Retinal pigment epithelial cell (primary cell): Measurements from ENCODE around the gene WASF1.

Experiments
- DNase-seq: peaks from one replicate; pipeline ENCODE4 v3.0.0-alpha.2; 2010; ENCODE audit warnings: low read depth
- H3K4me3 ChIP-seq: 2 replicates; pipeline ENCODE4 v1.5.1; 2011; ENCODE audit warnings: mild to moderate bottlenecking, low read length, control low read depth, moderate library complexity
- TF ChIP-seq, protein P1 (sequence below): conservative IDR thresholded peaks from 2 replicates; pipeline ENCODE4 v1.5.1; 2011; ENCODE audit warnings: low read depth, low read length, control low read depth, inconsistent platforms

The WASF1 gene

DNA sequence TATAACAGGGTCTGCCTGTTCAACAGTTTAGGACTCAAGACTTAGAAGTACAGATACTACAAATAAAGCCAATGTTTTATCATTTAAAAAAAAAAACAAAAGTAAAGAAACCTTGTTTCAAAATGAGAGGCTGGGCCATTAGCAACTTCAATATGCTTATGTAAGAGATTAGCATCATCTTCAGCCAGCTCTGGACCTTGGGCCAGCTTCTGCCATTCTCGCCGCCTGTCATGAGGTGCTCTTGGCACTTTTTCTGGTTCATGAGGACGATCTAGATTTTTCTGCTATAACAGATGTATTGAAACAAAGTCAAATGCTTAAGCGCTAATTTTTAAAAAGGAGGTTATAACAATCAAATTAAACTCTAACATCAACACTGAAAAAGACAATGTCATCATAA lies 74.2 kb downstream of the WASF1 start:
- TF ChIP-seq, protein P1, sequence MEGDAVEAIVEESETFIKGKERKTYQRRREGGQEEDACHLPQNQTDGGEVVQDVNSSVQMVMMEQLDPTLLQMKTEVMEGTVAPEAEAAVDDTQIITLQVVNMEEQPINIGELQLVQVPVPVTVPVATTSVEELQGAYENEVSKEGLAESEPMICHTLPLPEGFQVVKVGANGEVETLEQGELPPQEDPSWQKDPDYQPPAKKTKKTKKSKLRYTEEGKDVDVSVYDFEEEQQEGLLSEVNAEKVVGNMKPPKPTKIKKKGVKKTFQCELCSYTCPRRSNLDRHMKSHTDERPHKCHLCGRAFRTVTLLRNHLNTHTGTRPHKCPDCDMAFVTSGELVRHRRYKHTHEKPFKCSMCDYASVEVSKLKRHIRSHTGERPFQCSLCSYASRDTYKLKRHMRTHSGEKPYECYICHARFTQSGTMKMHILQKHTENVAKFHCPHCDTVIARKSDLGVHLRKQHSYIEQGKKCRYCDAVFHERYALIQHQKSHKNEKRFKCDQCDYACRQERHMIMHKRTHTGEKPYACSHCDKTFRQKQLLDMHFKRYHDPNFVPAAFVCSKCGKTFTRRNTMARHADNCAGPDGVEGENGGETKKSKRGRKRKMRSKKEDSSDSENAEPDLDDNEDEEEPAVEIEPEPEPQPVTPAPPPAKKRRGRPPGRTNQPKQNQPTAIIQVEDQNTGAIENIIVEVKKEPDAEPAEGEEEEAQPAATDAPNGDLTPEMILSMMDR, result no peak
- DNase-seq, result no peak

DNA sequence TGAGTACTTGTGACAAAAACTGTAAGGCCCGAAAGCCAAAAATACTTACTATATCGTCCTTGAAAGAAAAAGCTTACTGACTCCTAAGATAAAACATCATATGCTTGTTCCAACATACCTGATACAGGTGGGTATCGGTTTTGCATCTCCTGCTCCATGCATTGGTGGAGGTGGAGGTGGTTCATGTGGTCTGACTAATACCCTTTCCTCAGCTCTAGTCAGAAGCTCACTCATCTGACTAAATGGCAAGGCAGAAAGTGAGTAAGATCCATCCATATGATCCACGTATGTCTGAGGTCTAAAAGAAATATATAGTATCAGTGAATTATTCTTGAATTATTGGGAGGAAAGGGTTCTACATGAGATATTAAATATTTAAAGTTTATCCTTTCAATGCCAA lies 76.2 kb downstream of the WASF1 start:
- no peak for DNase-seq
- no peak overlapping the region for H3K4me3 ChIP-seq
- TF ChIP-seq, protein P1, result no peak

More for the DNA sequence above, 74.2 kb downstream of the WASF1 start:
- H3K4me3 ChIP-seq, result no peak overlapping the region

DNA sequence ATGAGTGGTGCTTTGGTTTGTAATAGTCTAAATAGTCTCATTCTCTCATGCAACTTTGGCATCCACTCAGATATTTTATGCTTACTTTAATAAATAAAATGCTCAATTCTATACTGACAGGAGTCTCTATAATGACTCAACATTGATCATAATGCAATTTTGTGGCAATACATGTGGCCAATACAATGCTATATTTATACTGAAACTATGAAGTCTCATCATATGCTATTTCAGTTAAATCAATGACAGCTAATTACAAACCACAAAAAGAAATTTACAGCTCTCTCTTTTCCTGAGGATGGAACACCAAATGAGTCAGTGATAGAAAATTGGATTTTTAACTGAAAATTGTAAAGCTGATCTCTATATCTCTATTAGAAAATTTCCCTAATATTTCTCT lies 77.1 kb downstream of the WASF1 start:
- no peak for DNase-seq
- TF ChIP-seq, protein P1, result no peak
- H3K4me3 ChIP-seq, result no peak overlapping the region

DNA sequence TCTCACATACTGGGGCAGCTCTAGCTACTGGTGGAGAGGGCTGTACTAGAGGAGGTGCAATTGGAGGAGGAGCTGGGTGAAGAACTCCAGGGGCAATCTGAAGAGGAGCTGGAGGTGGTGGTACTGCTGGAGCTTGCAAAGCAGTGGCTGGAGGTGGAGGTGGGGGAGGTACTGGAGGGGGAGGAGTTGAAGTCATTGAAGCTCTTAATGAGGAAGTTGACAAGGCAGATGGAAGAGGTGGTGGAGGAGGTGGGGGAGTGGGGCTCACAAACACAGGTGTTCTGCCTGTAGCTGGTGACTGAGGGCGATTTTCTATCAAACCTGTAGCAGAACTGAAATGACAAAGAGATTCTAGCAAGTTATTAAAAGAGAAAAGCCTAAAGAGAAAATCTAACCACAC lies 77.6 kb downstream of the WASF1 start:
- TF ChIP-seq, protein P1, result no peak
- no peak overlapping the region for H3K4me3 ChIP-seq
- DNase-seq, result no peak

DNA sequence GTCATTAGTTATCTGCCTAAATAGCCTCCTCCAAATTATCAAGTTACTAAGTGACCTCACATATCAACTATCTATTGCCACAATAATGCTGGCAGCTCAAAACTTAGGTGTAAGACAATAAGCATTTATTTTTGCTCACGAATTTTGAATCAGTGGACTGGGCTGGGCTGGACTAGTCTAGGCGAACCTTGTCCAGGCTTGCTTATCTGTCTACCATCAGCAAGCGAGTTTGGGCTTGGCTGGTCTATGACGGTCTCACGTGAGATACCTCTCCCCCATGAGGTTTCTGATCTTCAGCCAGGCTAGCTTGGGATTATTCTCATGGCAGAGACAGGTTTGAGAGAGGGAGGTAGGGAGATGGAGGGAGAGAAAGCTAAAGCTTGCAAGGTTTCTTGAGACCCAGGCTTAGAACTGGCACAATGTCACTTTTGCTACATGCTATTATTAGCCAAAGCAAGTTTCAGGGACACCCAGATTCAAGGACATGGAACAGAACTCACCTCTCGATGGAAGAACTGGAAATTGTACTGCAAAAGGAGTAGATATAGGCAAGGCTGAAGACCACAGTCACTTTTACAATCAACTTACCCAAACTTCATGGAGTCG lies 80.9 kb downstream of the WASF1 start:
- no peak for DNase-seq
- TF ChIP-seq, protein P1, result no peak
- H3K4me3 ChIP-seq, result no peak overlapping the region

DNA sequence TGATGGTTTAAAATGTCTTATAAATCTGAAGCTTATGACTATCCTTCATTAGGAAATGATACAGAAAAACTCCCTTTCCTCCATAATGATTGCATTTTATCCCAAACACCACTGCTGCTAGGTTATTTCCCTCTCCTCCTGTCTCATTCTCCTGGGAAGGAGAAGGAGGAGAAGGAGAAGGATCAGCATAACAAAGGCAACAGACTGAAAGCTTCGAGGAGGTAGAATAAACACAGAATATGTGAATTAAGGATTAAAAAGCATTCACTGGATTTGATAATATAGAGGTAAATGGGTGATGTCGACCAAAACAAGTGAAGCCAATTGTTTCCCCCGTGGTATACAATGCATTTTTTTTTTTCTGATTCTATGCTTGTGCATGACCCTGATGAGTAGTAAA lies 82.0 kb downstream of the WASF1 start:
- no peak for DNase-seq
- TF ChIP-seq, protein P1, result no peak

DNA sequence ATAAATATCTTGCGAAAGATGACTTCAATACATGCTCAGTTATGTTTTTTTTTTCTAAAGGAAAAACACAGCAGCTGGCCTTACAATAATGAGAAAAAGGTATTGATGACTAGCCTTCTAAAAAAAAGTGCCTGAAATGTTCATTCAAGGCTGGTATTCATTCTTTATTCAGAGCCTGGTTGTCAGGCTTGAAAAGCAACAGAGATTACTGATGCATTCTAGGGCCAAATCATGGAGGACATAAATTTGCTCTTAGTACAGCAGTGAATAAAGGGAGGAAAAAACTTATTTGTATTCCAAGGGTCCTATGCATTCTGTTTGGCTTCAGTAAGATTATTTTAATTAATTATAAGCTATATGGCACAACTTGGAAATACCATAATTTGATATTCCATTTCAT lies 83.5 kb downstream of the WASF1 start:
- TF ChIP-seq, protein P1, result no peak
- DNase-seq, result no peak
- no peak overlapping the region for H3K4me3 ChIP-seq

More for the DNA sequence above, 82.0 kb downstream of the WASF1 start:
- no peak overlapping the region for H3K4me3 ChIP-seq
